GM12878 (cell line): ENCODE measurements around the gene DPAGT1. TPM values are rescaled to one million over a fixed set of nuclear protein-coding genes. Genes with fewer than 3 reads are reported as not detected.

ENCODE experiments used
- ATAC-seq: fragments of 200-7000 bp; cut with Tn5 transposase; 3 replicates; pipeline ENCODE4 v1.9.1; 2020; ENCODE audit warnings: mild to moderate bottlenecking, moderate library complexity
- BruUV-seq: library from RNA; stranded (reverse); fragments of 400-500 nt; replicated peaks from 2 replicates; lab custom pipeline; 2021; lab: Mats Ljungman, UMichigan
- CTCF ChIA-PET: fragments of 300-600 bp; sonication (Branson Sonifier 250); formaldehyde crosslinking; extraction: SDS; loops from one replicate; lab custom pipeline; 2021; ENCODE audit warnings: inconsistent platforms; lab: Yijun Ruan, JAX
- POLR2A ChIA-PET: fragments of 350-600 bp; formaldehyde crosslinking; extraction: SDS; loops from one replicate; lab custom pipeline; 2021; ENCODE audit warnings: inconsistent platforms; lab: Charles Lee
- RAD21 ChIA-PET: fragments of 300-600 bp; sonication (Branson Sonifier 250); formaldehyde crosslinking; loops from one replicate; lab custom pipeline; 2023; ENCODE audit warnings: antibody characterized with exemption; ENCODE audit not compliant: unreplicated experiment; lab: Charles Lee
- SMC1A ChIA-PET: fragments of 300-600 bp; sonication (Branson Sonifier 250); formaldehyde crosslinking; loops from one replicate; lab custom pipeline; 2023; ENCODE audit not compliant: unreplicated experiment, uncharacterized antibody; lab: Charles Lee
- DNase-seq: peaks from one replicate; pipeline ENCODE4 v3.0.0-alpha.2; 2011; ENCODE audit warnings: low read depth, low spot score
- FAIRE-seq: peaks from 3 replicates; lab custom pipeline; 2011; peaks lifted over from hg19 to GRCh38; lab: Jason Lieb, UNC
- H2AFZ ChIP-seq: 2 replicates; pipeline ENCODE4 v1.6.0; 2011; ENCODE audit warnings: low read depth, low read length, control low read depth; ENCODE audit not compliant: control insufficient read depth
- H3K27ac ChIP-seq: 2 replicates; pipeline ENCODE4 v1.5.1; 2011; ENCODE audit warnings: control low read depth; ENCODE audit not compliant: control insufficient read depth, insufficient read depth
- H3K27me3 ChIP-seq, 2 experiments: replicated peaks in 1 of 2; 2 replicates each; pipeline versions ENCODE4 v1.6.0 to v1.6.1; 2011; ENCODE audit warnings: low read length in 1 of 2; ENCODE audit not compliant: control insufficient read depth in 2 of 2, insufficient read depth in 2 of 2
- H3K36me3 ChIP-seq, 2 experiments: 2 replicates each; pipeline ENCODE4 v1.5.1; 2011; ENCODE audit warnings: low read length in 1 of 2; ENCODE audit not compliant: control insufficient read depth in 2 of 2, insufficient read depth in 2 of 2
- H3K4me1 ChIP-seq: 2 replicates; pipeline ENCODE4 v1.6.1; 2011; ENCODE audit warnings: mild to moderate bottlenecking, low read length, moderate library complexity, mixed read lengths; ENCODE audit not compliant: control insufficient read depth, insufficient read depth
- H3K4me2 ChIP-seq: 2 replicates; pipeline ENCODE4 v1.6.0; 2011; ENCODE audit warnings: control low read depth; ENCODE audit not compliant: control insufficient read depth, insufficient read depth
- H3K4me3 ChIP-seq: fragments of 200-600 bp; sonication (generic); 2 replicates; pipeline ENCODE4 v1.5.1; 2016
- H3K79me2 ChIP-seq: 2 replicates; pipeline ENCODE4 v1.6.0; 2011; ENCODE audit warnings: low read length; ENCODE audit not compliant: control insufficient read depth, insufficient read depth
- H3K9ac ChIP-seq: 2 replicates; pipeline ENCODE4 v1.8.0; 2011; ENCODE audit warnings: low read length, control low read depth, mixed read lengths; ENCODE audit not compliant: control insufficient read depth, insufficient read depth
- H3K9me3 ChIP-seq: replicated peaks from 3 replicates; pipeline ENCODE4 v1.5.1; 2011; ENCODE audit warnings: mild to moderate bottlenecking, low read length; ENCODE audit not compliant: control insufficient read depth, insufficient read depth
- H4K20me1 ChIP-seq: 2 replicates; pipeline ENCODE4 v1.6.0; 2011; ENCODE audit not compliant: control insufficient read depth, insufficient read depth
- ATF2 ChIP-seq: IDR thresholded peaks from 2 replicates; pipeline ENCODE4 v1.6.1; 2012; ENCODE audit warnings: low read length, inconsistent platforms
- CEBPB ChIP-seq, 2 experiments: fragments of 150-350 bp in 1 of 2; IDR thresholded peaks; 2 replicates each; pipeline ENCODE4 v1.6.1; 2012 to 2014; ENCODE audit warnings: low read depth in 2 of 2, low read length in 2 of 2, borderline replicate concordance in 1 of 2, inconsistent platforms in 1 of 2
- CHD1 ChIP-seq: IDR thresholded peaks from 2 replicates; pipeline ENCODE4 v1.6.1; 2012; ENCODE audit warnings: low read depth, low read length, improper control_type of control experiment
- KAT2A ChIP-seq: conservative IDR thresholded peaks from 2 replicates; pipeline ENCODE4 v1.6.1; 2011; ENCODE audit warnings: low read depth, low read length; ENCODE audit not compliant: control insufficient read depth
- MLLT1 ChIP-seq: fragments of 450-650 bp; IDR thresholded peaks from 2 replicates; pipeline ENCODE4 v1.6.1; 2016; ENCODE audit warnings: mild to moderate bottlenecking
- SMARCA5 ChIP-seq: fragments of 450-650 bp; IDR thresholded peaks from 2 replicates; pipeline ENCODE4 v1.6.1; 2017; ENCODE audit warnings: mild to moderate bottlenecking
- SRF ChIP-seq, 2 experiments: IDR thresholded peaks; 2 replicates each; pipeline ENCODE4 v1.6.1; 2011; ENCODE audit warnings: low read depth in 2 of 2, low read length in 2 of 2, mild to moderate bottlenecking in 1 of 2, moderate library complexity in 1 of 2
- SUZ12 ChIP-seq: fragments of 200-600 bp; sonication (generic); IDR thresholded peaks from one replicate; pipeline ENCODE4 v1.6.1; 2018; ENCODE audit warnings: antibody characterized with exemption, mild to moderate bottlenecking; ENCODE audit not compliant: unreplicated experiment
- USF1 ChIP-seq: IDR thresholded peaks from 2 replicates; pipeline ENCODE4 v1.6.1; 2011; ENCODE audit warnings: borderline replicate concordance, low read depth, mild to moderate bottlenecking, moderate library complexity, mixed read lengths, low read length; ENCODE audit not compliant: insufficient read depth; ENCODE audit errors: extremely low read length
- ZBTB40 ChIP-seq: fragments of 450-650 bp; IDR thresholded peaks from 2 replicates; pipeline ENCODE4 v1.6.1; 2016; ENCODE audit warnings: mild to moderate bottlenecking, moderate library complexity, borderline replicate concordance
- ZSCAN29 ChIP-seq: fragments of 450-650 bp; IDR thresholded peaks from 2 replicates; pipeline ENCODE4 v1.6.1; 2017; ENCODE audit warnings: mild to moderate bottlenecking, moderate library complexity
- WGBS: methylation state at CpG from one replicate; pipeline ENCODE4 v1.1.6; 2016; ENCODE audit warnings: low lambda C conversion rate; ENCODE audit not compliant: insufficient replicate concordance, insufficient coverage; ENCODE audit errors: missing lambda C conversion rate; 5-methylcytosine and 5-hydroxymethylcytosine counted together
- in situ Hi-C: fragments of 300-500 bp; cut with MboI; formaldehyde crosslinking; loops from 9 replicates; pipeline ENCODE4 v1.14.3; 2018; ENCODE audit warnings: mixed read lengths
- intact Hi-C: fragments of 100-400 bp; cut with micrococcal nuclease; formaldehyde crosslinking; loops from one replicate; pipeline ENCODE4 v1.14.2; 2022; ENCODE audit not compliant: unreplicated experiment
- polyA plus RNA-seq, 11 experiments: library from polyadenylated mRNA; depleted of rRNA in 4 of 11; unstranded in 6 of 11; stranded (reverse) in 5 of 11; fragments of >200 nt; fragmentation: Nextera tagmentation in 4 of 11; fragmentation: Illumina TruSeq in 1 of 11; extraction: Ambion mirVana in 4 of 11; extraction: Trizol in 1 of 11; gene quantifications; 1 replicate in 1 of 11; 2 replicates in 10 of 11; pipeline versions ENCODE4 v1.2.1 to v1.2.3, GENCODE V29; 2011 to 2016; ENCODE audit warnings: inconsistent platforms in 2 of 11, missing spikeins in 2 of 11, low read depth in 1 of 11
- total RNA-seq, 4 experiments: library from RNA; depleted of rRNA in 3 of 4; stranded (reverse); fragments of >200 nt in 3 of 4; fragmentation: Illumina TruSeq in 1 of 4; extraction: Trizol in 1 of 4; gene quantifications; 2 replicates each; pipeline versions ENCODE4 v1.2.1 to v1.2.3, GENCODE V29; 2013 to 2021

The DPAGT1 gene
- total and polyA plus RNA-seq, 10 of the 15 experiments (the other 5 are each of a cell fraction or from before 2014, with no cell fraction given): 20.5 to 95.6 (median 54.3) TPM

GRCh38 chr11:119095066-119095880 is 6.4 kb downstream of the DPAGT1 start:
- CTCF ChIA-PET: interaction anchor here (0.5 to 2.4 kb wide), 12 partner anchors 10 to 230 kb away, joined by 3 to 11 read pairs (median 3); partner anchors contain the start of genes C2CD2L, HINFP, HMBS and VPS11
- TSS peak; percentile 84 for BruUV-seq
- H3K4me3 ChIP-seq: peak overlapping the region; percentile 83
- H3K4me2 ChIP-seq: peak overlapping the region; percentile 56
- H3K27me3 ChIP-seq: no peaks in the 10 kb centered on the region
- peak overlapping the region; percentile 60 for H3K27ac ChIP-seq
- DNase-seq (peak; percentile 99), ATAC-seq (peak; percentile 89), FAIRE-seq (peak; percentile 98)
- RAD21 ChIA-PET: interaction anchor here (0.7 to 1.5 kb wide), 7 partner anchors 10 to 243 kb away, joined by 3 to 6 read pairs (median 5); partner anchors contain the start of genes C2CD2L, HINFP, HMBS and NLRX1
- H4K20me1 ChIP-seq: no peaks in the 10 kb centered on the region
- H3K79me2 ChIP-seq: peaks cover 36% of the 10 kb centered on the region
- H3K4me1 ChIP-seq: peaks cover 25% of the 10 kb centered on the region
- peak overlapping the region; percentile 88 for H3K9ac ChIP-seq
- POLR2A ChIA-PET: interaction anchor here (0.5 to 6.8 kb wide), 10 partner anchors 10 to 228 kb away, joined by 3 to 69 read pairs (median 4); partner anchors contain the start of genes C2CD2L, HMBS and VPS11
- SMC1A ChIA-PET: interaction anchor here (1.0 to 1.8 kb wide), 4 partner anchors 12 to 101 kb away, joined by 3 to 6 read pairs (median 3); partner anchors contain the start of genes C2CD2L, HINFP and VPS11
- H3K9me3 ChIP-seq: no peaks in the 10 kb centered on the region
- in situ Hi-C loops: no loop called here
- H3K36me3 ChIP-seq: peaks cover 14 to 16% of the 10 kb centered on the region in 2 experiments
- intact Hi-C loops: loop anchor here (1.0 to 2.0 kb wide), 3 partner anchors 28 to 228 kb away; partner anchors contain the start of genes HYOU1 and VPS11
- no peak overlapping the region for H2AFZ ChIP-seq
- 2% methylated on average over 65 of the region's 79 CpGs for WGBS
- TF ChIP-seq ZSCAN29 (peak; percentile 49; the same call in 1 of the 2 replicates), USF1 (no peak), ATF2 (no peak), MLLT1 (peak; percentile 88), ZBTB40 (no peak), SUZ12 (no peak), CEBPB (IDR thresholded peaks at IDR 0.05; ENCODE audit: borderline replicate concordance in 1 of 2, low read depth in 2 of 2, low read length in 2 of 2) (no peak), KAT2A (no peak), CHD1 (no peak; the same call in 1 of the 2 replicates), SMARCA5 (0 out of 2 replicates have a peak, but pooled peaks have one; percentile 39), SRF (IDR thresholded peaks at IDR 0.05; ENCODE audit: low read depth in 2 of 2, low read length in 2 of 2) (no peak)
